Measurements from ENCODE around the gene IL6ST.

IL6ST gene

GRCh38 chr5:55888205-55888604, 106.6 kb downstream of the IL6ST start:
- DNase-seq = no peak

GRCh38 chr5:55885359-55885758, 109.4 kb downstream of the IL6ST start:
- DNase-seq = no peak
